NT2/D1 (cell line): ENCODE data around the gene PLEKHM1.
"Not testable (repeated sequence)": the region's sequence is repeated elsewhere in the genome, so short reads cannot be mapped to it uniquely, and the experiment has no call there.

Source experiments
- SUZ12 ChIP-seq: IDR thresholded peaks from 2 replicates; pipeline ENCODE4 v1.6.1; 2011; ENCODE audit not compliant: insufficient read length, insufficient read depth; ENCODE audit errors: extremely low read depth
- YY1 ChIP-seq: IDR thresholded peaks from 2 replicates; pipeline ENCODE4 v1.6.1; 2011; ENCODE audit not compliant: insufficient read length, insufficient read depth
- ZNF274 ChIP-seq: IDR thresholded peaks from 2 replicates; pipeline ENCODE4 v1.6.1; 2011; ENCODE audit warnings: mild to moderate bottlenecking, low read depth, low read length

DNA sequence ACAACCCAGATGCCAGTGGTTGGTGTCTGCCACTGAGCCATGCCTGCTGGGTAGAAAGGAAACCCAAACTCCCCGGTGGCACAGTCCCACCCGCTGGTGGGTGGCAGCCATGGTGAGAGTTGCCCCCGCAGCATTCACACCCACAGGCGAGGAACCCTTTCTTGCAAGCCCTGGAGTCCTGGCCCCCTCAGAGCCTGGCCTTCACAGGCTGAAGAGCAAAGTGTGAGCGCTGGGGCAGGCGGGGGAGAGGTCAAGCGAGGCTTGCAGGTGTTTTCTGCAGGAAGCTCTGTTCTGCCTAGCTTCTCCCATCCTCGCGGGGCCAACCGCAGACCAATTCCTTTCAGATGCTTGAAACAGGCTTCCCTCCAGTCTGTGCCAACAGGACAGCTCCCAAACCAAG is 38.9 kb downstream of the PLEKHM1 start:
- TF ChIP-seq SUZ12, YY1, ZNF274: not testable (repeated sequence)
